SIG-M5 (cell line): ENCODE measurements around the gene FTSJ3.

Experiments
- DNase-seq: peaks from one replicate; lab custom pipeline; 2025; lab: John Stamatoyannopoulos, UW

FTSJ3 gene

DNA sequence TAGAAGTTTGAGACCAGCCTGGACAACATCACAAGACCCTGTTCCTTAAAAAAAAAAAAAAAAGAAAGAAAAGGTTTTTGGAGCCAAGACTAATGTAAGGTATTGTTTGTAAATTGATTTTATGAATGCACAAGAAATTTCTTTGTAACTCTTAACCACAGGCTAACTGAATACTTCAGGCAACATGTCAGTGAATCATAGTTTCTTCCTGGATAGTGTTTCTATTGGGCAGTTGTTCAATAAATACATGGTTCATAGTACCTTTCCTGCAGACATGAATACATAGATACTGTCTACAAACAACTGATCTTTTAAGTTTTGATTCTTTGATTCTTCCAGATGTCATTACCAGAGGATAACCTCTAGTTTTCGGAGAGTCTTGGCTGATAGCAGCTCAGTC lies 41.9 kb downstream of the FTSJ3 start:
- DNase-seq: no peak

DNA sequence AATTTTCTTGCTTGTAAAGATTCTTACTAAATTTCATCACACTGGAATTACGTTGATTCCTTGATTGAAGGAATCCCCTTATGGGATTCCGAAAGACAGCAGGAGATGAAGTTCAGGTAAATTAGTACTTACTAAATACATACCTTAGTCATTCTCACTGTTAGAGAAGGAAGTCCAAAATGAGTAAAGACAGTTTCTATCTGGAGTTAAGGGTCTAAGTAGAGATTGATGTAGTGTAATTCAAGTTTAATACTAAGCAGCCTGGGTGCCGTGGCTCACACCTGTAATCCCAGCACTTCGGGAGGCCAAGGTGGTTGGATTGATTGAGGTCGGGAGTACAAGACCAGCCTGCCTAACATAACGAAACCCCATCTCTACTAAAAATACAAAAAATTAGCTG lies 43.9 kb downstream of the FTSJ3 start:
- DNase-seq: no peak

DNA sequence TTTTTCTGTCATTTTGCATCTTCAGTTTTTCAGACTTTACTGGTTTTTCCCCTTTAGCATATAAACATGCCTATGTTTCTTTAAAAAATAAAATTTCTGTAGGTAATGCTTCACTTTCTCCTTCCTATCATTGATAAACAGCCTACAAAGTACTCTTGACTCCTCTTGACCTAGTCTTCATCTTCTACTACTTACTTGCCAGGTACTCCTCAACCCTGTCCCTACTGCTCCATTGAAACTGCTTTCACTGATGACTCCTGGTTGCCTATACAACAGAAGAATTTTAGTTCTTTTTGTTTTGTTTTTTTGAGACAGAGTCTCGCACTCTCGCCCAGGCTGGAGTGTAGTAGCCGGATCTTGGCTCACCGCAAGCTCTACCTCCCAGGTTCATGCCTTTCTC lies 46.5 kb downstream of the FTSJ3 start:
- no peak for DNase-seq

- DNase-seq: no peak
These were observed 47.0 kb downstream of the FTSJ3 start for GRCh38 chr17:63780507-63780906.

DNA sequence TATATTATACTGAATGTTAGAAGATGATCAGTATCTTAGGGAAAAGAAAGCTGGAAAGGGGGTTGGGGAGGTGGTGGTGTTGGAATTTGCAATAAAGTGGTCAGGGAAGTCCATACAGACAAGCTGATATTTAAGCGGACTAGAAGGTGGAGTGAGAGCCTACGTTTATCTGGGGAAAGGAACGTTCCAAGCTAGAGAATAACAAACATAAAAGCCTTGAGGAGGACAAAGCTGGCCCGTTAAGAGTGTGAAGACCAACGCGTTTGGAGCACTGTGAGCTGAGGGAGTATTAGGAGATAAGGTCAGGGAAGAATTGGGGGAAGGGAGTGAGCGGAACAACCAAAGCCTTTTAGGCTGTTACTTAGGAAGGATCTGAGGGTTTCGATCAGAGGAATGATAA lies 52.0 kb downstream of the FTSJ3 start:
- DNase-seq: no peak

- DNase-seq: no peak
These were observed 52.5 kb downstream of the FTSJ3 start for GRCh38 chr17:63774969-63775265.

DNA sequence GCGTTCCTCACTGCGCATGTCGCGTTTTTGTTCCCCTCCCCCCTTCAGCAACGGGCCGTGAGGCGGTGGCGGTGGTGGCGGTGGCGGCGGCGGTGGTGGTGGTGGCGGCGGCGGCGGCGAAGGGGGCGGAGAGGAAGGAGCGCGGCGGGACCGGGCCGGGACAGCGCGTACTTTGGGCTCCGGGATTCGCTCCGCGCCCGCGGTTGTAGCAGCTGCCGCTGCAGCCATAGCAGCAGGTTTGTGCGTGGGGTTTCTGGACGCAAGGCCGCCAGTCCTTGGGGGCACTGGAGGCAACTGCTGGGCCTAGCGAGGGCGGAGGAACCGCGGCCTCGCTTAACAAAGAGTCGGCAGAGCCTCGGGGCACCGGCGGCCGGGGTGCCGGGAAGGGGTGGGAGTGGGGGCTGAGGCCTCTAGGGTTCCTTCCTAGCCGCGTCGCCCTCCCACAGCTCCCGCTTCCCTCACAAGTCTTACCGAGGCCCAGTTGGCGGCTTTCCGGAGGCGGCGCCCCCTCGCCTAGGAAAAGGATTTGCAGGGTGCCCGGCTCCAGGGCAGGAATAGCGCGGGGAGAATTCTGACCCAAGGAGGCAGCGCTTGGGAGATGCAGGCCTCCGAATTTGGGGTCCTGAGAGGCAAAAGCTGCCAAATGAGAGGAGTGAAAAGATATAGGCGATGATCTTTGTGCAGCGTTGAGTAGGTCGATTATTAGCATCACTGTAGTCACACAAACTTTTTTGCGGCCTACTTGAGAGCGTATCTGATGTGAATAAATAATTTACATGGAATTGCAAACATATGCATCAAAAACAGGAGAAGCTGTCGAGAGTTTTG lies 53.1 kb downstream of the FTSJ3 start, which contains the start of gene DDX42:
Gene DDX42, plus strand, starts transcription at position 30 of the 828 bp plus-strand sequence. CDS start 12,880 bp downstream, outside the sequence.
- no peak for DNase-seq

DNA sequence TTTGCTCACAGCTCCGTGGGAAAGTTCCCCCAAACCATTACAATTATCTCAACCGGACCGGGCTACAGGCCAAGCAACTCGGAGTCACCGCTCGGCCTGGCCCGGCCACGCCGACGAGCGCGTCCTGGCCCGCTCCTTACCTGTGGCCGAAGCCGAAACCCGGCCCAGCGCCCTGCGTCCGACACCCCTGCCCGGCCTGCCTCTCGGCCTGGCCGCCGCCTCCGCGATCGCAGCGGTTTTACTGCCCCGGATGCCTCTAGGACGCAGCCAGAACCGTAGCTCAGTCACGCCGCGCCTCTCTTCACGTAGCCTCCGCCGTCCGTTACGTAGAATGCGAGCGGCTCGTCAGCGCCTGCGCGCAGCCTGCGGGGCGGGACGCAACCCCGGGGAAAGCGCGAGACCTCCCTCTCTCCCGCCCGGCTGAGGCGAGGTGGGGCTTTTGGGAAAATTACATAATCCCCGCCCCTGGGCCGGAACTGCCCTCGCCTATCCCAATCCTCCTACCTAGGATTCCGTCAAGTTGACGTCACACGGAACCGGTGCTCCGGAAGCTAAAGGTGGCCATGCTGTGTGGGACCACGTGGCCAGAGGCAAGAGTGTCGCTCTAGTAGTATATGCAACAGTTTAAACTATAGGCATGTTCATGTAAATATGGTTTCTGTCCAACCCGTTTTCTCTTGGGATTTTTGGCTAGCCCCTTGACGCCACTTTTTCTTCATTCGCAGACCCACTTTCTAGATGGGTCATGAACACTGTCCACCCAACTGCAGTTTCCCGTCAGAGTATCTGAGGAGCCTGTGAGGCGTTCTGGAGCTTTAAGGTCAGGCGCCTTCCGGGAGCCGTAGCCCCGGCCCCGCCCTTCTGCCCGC lies 54.0 kb downstream of the FTSJ3 start, which contains the start of gene CCDC47:
Gene CCDC47, minus strand, starts transcription at position 326 of the 869 bp plus-strand sequence. CDS start 7,422 bp downstream, outside the sequence.
- DNase-seq: peak; percentile 93

- no peak for DNase-seq
These were observed 54.6 kb downstream of the FTSJ3 start for GRCh38 chr17:63772801-63773271.
